Natural killer cell (primary cell): ENCODE measurements around the gene ATRX. TPM values are rescaled to one million over a fixed set of nuclear protein-coding genes. Genes with fewer than 3 reads are reported as not detected.

Experiments
- ATAC-seq, 3 donors: fragments of 150-1000 bp in 2 of 3; fragments of 200-7000 bp in 1 of 3; cut with Tn5 transposase; 1 replicate in 1 of 3; 2 replicates in 2 of 3; pipeline ENCODE4 v1.10.0; 2021; ENCODE audit warnings: mild to moderate bottlenecking in 2 of 3, moderate library complexity in 2 of 3
- DNase-seq, 2 donors: peaks; one replicate each; pipeline versions ENCODE4 v3.0.0 to v3.0.0-alpha.2; 2013 to 2021; ENCODE audit warnings: mixed read lengths in 1 of 2
- H3K27ac ChIP-seq: one replicate; pipeline ENCODE4 v1.5.1; 2013; ENCODE audit warnings: mild to moderate bottlenecking, low read length
- H3K27me3 ChIP-seq: one replicate; pipeline ENCODE4 v1.6.1; 2013; ENCODE audit warnings: low read length; ENCODE audit not compliant: control insufficient read depth, insufficient read depth
- H3K36me3 ChIP-seq: one replicate; pipeline ENCODE4 v1.6.1; 2013; ENCODE audit warnings: low read length; ENCODE audit not compliant: control insufficient read depth, insufficient read depth
- H3K4me1 ChIP-seq: one replicate; pipeline ENCODE4 v1.6.1; 2013; ENCODE audit warnings: low read length; ENCODE audit not compliant: control insufficient read depth, insufficient read depth
- H3K4me3 ChIP-seq: one replicate; pipeline ENCODE4 v1.5.1; 2013; ENCODE audit warnings: low read length
- H3K9me3 ChIP-seq: one replicate; pipeline ENCODE4 v1.6.1; 2013; ENCODE audit warnings: low read length; ENCODE audit not compliant: control insufficient read depth, insufficient read depth
- H3K27ac Mint-ChIP-seq, 2 donors: one replicate each; pipeline ENCODE4 v1.8.0; 2022; ENCODE audit warnings: mild to moderate bottlenecking in 2 of 2, mixed read lengths in 2 of 2, moderate library complexity in 1 of 2
- H3K27me3 Mint-ChIP-seq, 2 donors: one replicate each; pipeline ENCODE4 v1.8.0; 2022; ENCODE audit warnings: low read depth in 2 of 2, mixed read lengths in 2 of 2
- H3K36me3 Mint-ChIP-seq: one replicate; pipeline ENCODE4 v1.8.0; 2022; ENCODE audit warnings: mixed read lengths
- H3K4me1 Mint-ChIP-seq, 2 donors: one replicate each; pipeline ENCODE4 v1.8.0; 2022; ENCODE audit warnings: mixed read lengths in 2 of 2
- H3K4me3 Mint-ChIP-seq: one replicate; pipeline ENCODE4 v1.8.0; 2022; ENCODE audit warnings: mild to moderate bottlenecking, moderate library complexity, mixed read lengths
- H3K9me3 Mint-ChIP-seq, 2 donors: one replicate each; pipeline ENCODE4 v1.8.0; 2022; ENCODE audit warnings: mixed read lengths in 2 of 2
- WGBS: methylation state at CpG from one replicate; pipeline ENCODE4 v1.1.7; 2013; ENCODE audit warnings: missing lambda C conversion rate; ENCODE audit not compliant: insufficient coverage; 5-methylcytosine and 5-hydroxymethylcytosine counted together
- intact Hi-C: fragments of 100-400 bp; cut with micrococcal nuclease; formaldehyde crosslinking; loops from one replicate; pipeline ENCODE4 v1.14.2; 2022
- total RNA-seq, 4 donors: library from RNA; stranded (reverse); fragments of 120-200 nt in 1 of 4; gene quantifications; one replicate each; pipeline versions ENCODE4 v1.2.3 to v1.2.4, GENCODE V29; 2013 to 2022
- TF ChIP-seq, protein P1 (sequence below): fragments of 200-600 bp; IDR thresholded peaks from one replicate; pipeline ENCODE4 v1.8.0; 2022; ENCODE audit warnings: antibody characterized with exemption

The ATRX gene
- total RNA-seq, 3 donors from 2014 or later (not counting 1 experiment from before 2014, with no cell fraction given), result 136 to 162 (median 159) TPM

DNA sequence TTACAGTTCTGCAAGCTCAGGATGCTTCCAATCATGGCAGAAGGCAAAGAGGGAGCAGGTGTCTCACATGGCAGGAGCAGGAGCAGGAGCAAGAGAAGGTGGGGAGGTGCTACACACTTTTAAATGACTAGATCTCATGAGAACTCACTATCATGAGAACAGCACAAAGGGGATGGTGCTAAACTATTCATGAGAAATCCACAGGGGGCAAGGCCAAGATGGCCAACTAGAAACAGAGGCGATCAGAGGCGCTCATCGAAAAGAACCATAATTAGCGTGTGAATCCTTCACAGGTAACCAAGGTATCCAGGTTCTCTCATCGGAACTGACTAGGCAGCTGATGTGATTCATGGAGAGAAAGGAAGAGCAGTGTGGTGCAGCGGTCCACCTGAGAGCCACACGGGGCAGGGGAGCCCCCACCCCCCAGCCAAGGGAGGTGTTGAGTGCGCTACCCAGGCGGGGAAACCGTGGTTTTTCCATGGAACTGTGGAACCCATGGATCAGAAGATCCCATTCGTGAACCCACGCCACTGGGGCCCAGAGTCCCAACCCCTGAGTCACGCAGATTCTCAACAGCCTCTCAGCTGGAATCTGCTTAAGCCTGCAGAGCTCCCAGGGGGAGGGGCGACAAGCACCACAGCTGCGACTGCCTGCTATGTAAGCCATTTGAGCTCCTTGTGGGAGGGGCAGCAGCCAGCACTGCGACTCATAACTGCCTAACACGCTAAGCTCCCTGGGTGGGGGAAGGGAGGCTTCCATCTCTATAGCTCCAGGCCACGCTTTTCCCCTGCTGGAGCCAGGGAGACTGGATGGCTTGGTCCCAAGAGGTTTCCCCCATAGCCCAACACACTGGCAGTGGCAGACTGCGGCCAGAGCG, 292.1 kb downstream of the ATRX start:
- Mint-ChIP-seq H3K4me1 (no peaks in the 10 kb centered on the region), H3K27me3 (peaks cover 3 to 28% of the 10 kb centered on the region in 2 donors), H3K9me3 (no peaks in the 10 kb centered on the region), H3K27ac (no peak overlapping the region), H3K4me3 (no peak overlapping the region), H3K36me3 (no peaks in the 10 kb centered on the region)
- no peak for DNase-seq
- H3K36me3 ChIP-seq, result no peaks in the 10 kb centered on the region
- ATAC-seq, result no peak
- intact Hi-C loops, result no loop called here
- H3K4me1 ChIP-seq, result no peaks in the 10 kb centered on the region
- peaks cover 2% of the 10 kb centered on the region for H3K27me3 ChIP-seq
- TF ChIP-seq, protein P1, sequence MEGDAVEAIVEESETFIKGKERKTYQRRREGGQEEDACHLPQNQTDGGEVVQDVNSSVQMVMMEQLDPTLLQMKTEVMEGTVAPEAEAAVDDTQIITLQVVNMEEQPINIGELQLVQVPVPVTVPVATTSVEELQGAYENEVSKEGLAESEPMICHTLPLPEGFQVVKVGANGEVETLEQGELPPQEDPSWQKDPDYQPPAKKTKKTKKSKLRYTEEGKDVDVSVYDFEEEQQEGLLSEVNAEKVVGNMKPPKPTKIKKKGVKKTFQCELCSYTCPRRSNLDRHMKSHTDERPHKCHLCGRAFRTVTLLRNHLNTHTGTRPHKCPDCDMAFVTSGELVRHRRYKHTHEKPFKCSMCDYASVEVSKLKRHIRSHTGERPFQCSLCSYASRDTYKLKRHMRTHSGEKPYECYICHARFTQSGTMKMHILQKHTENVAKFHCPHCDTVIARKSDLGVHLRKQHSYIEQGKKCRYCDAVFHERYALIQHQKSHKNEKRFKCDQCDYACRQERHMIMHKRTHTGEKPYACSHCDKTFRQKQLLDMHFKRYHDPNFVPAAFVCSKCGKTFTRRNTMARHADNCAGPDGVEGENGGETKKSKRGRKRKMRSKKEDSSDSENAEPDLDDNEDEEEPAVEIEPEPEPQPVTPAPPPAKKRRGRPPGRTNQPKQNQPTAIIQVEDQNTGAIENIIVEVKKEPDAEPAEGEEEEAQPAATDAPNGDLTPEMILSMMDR, result no peak
- H3K27ac ChIP-seq, result no peak overlapping the region
- no peak overlapping the region for H3K4me3 ChIP-seq
- no peaks in the 10 kb centered on the region for H3K9me3 ChIP-seq
- WGBS, result 91% methylated on average over 18 of the region's 20 CpGs

DNA sequence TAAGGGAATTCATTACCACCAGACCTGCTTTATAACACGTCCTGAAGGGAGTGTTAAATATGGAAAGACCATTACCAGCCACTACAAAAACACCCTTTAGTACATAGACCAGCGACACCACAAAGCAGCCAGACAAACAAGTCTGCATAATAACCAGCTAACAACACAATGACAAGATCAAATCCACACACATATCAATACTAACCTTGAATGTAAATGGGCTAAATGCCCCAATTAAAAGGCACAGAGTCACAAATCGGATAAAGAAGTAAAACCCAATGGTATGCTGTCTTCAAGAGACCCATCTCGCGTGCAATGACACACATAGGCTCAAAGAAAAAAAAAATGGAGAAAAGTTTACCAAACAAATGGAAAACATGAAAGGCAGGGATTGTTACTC, 302.0 kb downstream of the ATRX start:
- H3K36me3 Mint-ChIP-seq, result peaks cover 10% of the 10 kb centered on the region
- no peaks in the 10 kb centered on the region for H3K4me1 ChIP-seq
- TF ChIP-seq, protein P1, result no peak
- intact Hi-C loops, result no loop called here
- no peaks in the 10 kb centered on the region for H3K36me3 ChIP-seq
- no peaks in the 10 kb centered on the region for H3K27me3 ChIP-seq
- H3K9me3 ChIP-seq, result no peaks in the 10 kb centered on the region
- peaks cover 2 to 4% of the 10 kb centered on the region in 2 donors for H3K9me3 Mint-ChIP-seq
- no peak overlapping the region for H3K27ac Mint-ChIP-seq
- peaks cover 0 to 6% of the 10 kb centered on the region in 2 donors for H3K27me3 Mint-ChIP-seq
- no peak overlapping the region for H3K4me3 Mint-ChIP-seq
- DNase-seq (no peak), ATAC-seq (no peak)
- no peak overlapping the region for H3K4me3 ChIP-seq
- H3K27ac ChIP-seq, result no peak overlapping the region
- no peaks in the 10 kb centered on the region for H3K4me1 Mint-ChIP-seq
- WGBS, result 91% methylated on average over 4 of the region's 5 CpGs

DNA sequence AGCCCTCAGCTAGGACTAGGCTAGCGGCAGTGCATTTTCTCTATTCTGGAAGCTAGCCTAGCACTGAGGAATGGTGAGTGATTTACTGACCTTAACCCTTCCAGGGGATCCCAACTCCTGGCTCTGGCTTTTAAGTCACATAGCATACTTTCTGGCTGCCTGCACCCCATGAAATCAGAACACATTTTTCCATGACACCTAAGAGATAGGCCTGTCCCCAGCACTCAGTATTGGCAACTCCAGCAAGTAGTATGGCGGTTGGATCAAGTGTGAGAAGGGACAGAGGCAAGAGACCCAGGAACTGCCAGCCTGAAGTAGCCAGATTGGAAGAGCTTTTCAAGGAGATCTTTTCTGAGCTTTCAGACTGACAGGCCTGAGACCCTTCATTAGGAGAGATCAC, 330.6 kb downstream of the ATRX start:
- DNase-seq (no peak), ATAC-seq (no peak)
- TF ChIP-seq, protein P1, result no peak
- no peaks in the 10 kb centered on the region for H3K9me3 Mint-ChIP-seq
- no peak overlapping the region for H3K4me3 ChIP-seq
- H3K36me3 Mint-ChIP-seq, result no peaks in the 10 kb centered on the region
- no peaks in the 10 kb centered on the region for H3K4me1 ChIP-seq
- peaks cover 2 to 17% of the 10 kb centered on the region in 2 donors for H3K27me3 Mint-ChIP-seq
- no peaks in the 10 kb centered on the region for H3K36me3 ChIP-seq
- no peaks in the 10 kb centered on the region for H3K27me3 ChIP-seq
- no peak overlapping the region for H3K4me3 Mint-ChIP-seq
- intact Hi-C loops, result no loop called here
- H3K27ac ChIP-seq, result no peak overlapping the region
- H3K27ac Mint-ChIP-seq, result no peak overlapping the region
- 100% methylated on average over 2 of the region's 2 CpGs for WGBS
- no peaks in the 10 kb centered on the region for H3K4me1 Mint-ChIP-seq
- no peaks in the 10 kb centered on the region for H3K9me3 ChIP-seq

Other genes with a start within 250 kb of the ATRX start
- gene MAGT1, start 109.2 kb upstream of the ATRX start, total RNA-seq, result 10 to 100 TPM; 46.7 to 59.5 (median 51.8) TPM
- 100 to 1,000 TPM; 133 to 168 (median 136) TPM for gene COX7B, start 113.3 kb upstream of the ATRX start, total RNA-seq
- gene ATP7A, start 124.5 kb upstream of the ATRX start, total RNA-seq, result 10 to 100 TPM; 18.8 to 24.3 (median 21.5) TPM
- not detected for gene PGAM4, start 183.4 kb upstream of the ATRX start, total RNA-seq